Caco-2 (cell line): Measurements from ENCODE around the gene ADARB1. TPM values are rescaled to one million over a fixed set of nuclear protein-coding genes. Genes with fewer than 3 reads are reported as not detected.

Experiments used
- BruUV-seq: library from RNA; stranded (reverse); fragments of 400-500 nt; replicated peaks from 2 replicates; lab custom pipeline; 2021; lab: Mats Ljungman, UMichigan
- CTCF ChIA-PET: fragments of 300-600 bp; sonication (Branson Sonifier 250); formaldehyde crosslinking; loops from one replicate; lab custom pipeline; 2022; ENCODE audit warnings: antibody characterized with exemption; lab: Charles Lee
- POLR2A ChIA-PET: fragments of 300-600 bp; sonication (Branson Sonifier 250); formaldehyde crosslinking; loops from one replicate; lab custom pipeline; 2022; ENCODE audit warnings: antibody characterized with exemption; lab: Charles Lee
- DNase-seq, 2 experiments: peaks; one replicate each; pipeline versions ENCODE4 v3.0.0 to v3.0.0-alpha.2; 2020 to 2022
- H3K27me3 ChIP-seq: replicated peaks from 2 replicates; pipeline ENCODE4 v1.6.0; 2011; ENCODE audit warnings: low read length; ENCODE audit not compliant: control insufficient read depth, insufficient read depth
- H3K36me3 ChIP-seq: 2 replicates; pipeline ENCODE4 v1.5.1; 2011; ENCODE audit warnings: low read length; ENCODE audit not compliant: control insufficient read depth, insufficient read depth
- H3K4me1 ChIP-seq: fragments of 250-450 bp; sonication (Bioruptor Pico); 2 replicates; pipeline ENCODE4 v1.5.1; 2020; ENCODE audit warnings: mild to moderate bottlenecking
- H3K4me3 ChIP-seq: 2 replicates; pipeline ENCODE4 v1.5.1; 2011; ENCODE audit warnings: low read depth, mild to moderate bottlenecking, control low read depth, low read length
- H3K9me3 ChIP-seq: fragments of 250-450 bp; sonication (Bioruptor Pico); 2 replicates; pipeline ENCODE4 v1.5.1; 2020; ENCODE audit warnings: mild to moderate bottlenecking, moderate library complexity
- H3K27ac Mint-ChIP-seq: one replicate; pipeline ENCODE4 v1.8.0; 2022; ENCODE audit warnings: mixed read lengths; ENCODE audit not compliant: unreplicated experiment
- H3K27me3 Mint-ChIP-seq: one replicate; pipeline ENCODE4 v1.8.0; 2022; ENCODE audit warnings: mixed read lengths; ENCODE audit not compliant: insufficient read depth, unreplicated experiment
- H3K36me3 Mint-ChIP-seq: one replicate; pipeline ENCODE4 v1.8.0; 2022; ENCODE audit warnings: mild to moderate bottlenecking, mixed read lengths; ENCODE audit not compliant: insufficient read depth, unreplicated experiment
- H3K4me1 Mint-ChIP-seq: one replicate; pipeline ENCODE4 v1.8.0; 2022; ENCODE audit warnings: low read depth, mixed read lengths; ENCODE audit not compliant: unreplicated experiment
- H3K4me3 Mint-ChIP-seq: one replicate; pipeline ENCODE4 v1.8.0; 2022; ENCODE audit warnings: mild to moderate bottlenecking, moderate library complexity, mixed read lengths; ENCODE audit not compliant: unreplicated experiment
- H3K9me3 Mint-ChIP-seq: one replicate; pipeline ENCODE4 v1.8.0; 2022; ENCODE audit warnings: mixed read lengths; ENCODE audit not compliant: unreplicated experiment
- CTCF ChIP-seq, 2 experiments: fragments of 200-600 bp in 1 of 2; IDR thresholded peaks; 1 replicate in 1 of 2; 2 replicates in 1 of 2; pipeline versions ENCODE4 v1.5.1 to v1.8.0; 2011 to 2022; ENCODE audit warnings: antibody characterized with exemption in 1 of 2, control low read depth in 1 of 2, inconsistent platforms in 1 of 2, low read depth in 1 of 2, low read length in 1 of 2, mild to moderate bottlenecking in 1 of 2, moderate library complexity in 1 of 2; ENCODE audit not compliant: insufficient read depth in 1 of 2, severe bottlenecking in 1 of 2, unreplicated experiment in 1 of 2
- intact Hi-C: fragments of 100-400 bp; cut with micrococcal nuclease; formaldehyde crosslinking; loops from one replicate; pipeline ENCODE4 v1.10.0; 2022; ENCODE audit not compliant: unreplicated experiment
- total RNA-seq: library from RNA; stranded (reverse); gene quantifications from 2 replicates; pipeline ENCODE4 v1.2.3, GENCODE V29; 2022

The ADARB1 gene
- total RNA-seq, 1 experiment from 2014 or later, result 25.4 TPM

- no peak overlapping the region for H3K4me3 Mint-ChIP-seq
- DNase-seq, result no peak
- no peaks in the 10 kb centered on the region for H3K36me3 Mint-ChIP-seq
- Histone ChIP-seq H3K4me1 (no peaks in the 10 kb centered on the region), H3K36me3 (no peaks in the 10 kb centered on the region), H3K27me3 (no peaks in the 10 kb centered on the region), H3K9me3 (no peaks in the 10 kb centered on the region), H3K4me3 (no peak overlapping the region)
- no peak for TF ChIP-seq CTCF (IDR thresholded peaks at IDR 0.05; ENCODE audit: insufficient read depth in 1 of 2, low read depth in 1 of 2, low read length in 1 of 2, severe bottlenecking in 1 of 2, unreplicated experiment in 1 of 2)
- intact Hi-C loops, result no loop called here
- no peaks in the 10 kb centered on the region for H3K27me3 Mint-ChIP-seq
- H3K27ac Mint-ChIP-seq, result no peak overlapping the region
- no peaks in the 10 kb centered on the region for H3K4me1 Mint-ChIP-seq
- ChIA-PET POLR2A (no interaction called here), CTCF (no interaction called here)
- H3K9me3 Mint-ChIP-seq, result no peaks in the 10 kb centered on the region
- BruUV-seq, result no TSS peak
These were observed 9.6 kb upstream of the ADARB1 start for GRCh38 chr21:45064618-45065399.

- DNase-seq, result no peak
- H3K36me3 Mint-ChIP-seq, result no peaks in the 10 kb centered on the region
- no peaks in the 10 kb centered on the region for H3K27me3 ChIP-seq
- no TSS peak for BruUV-seq
- H3K9me3 Mint-ChIP-seq, result no peaks in the 10 kb centered on the region
- H3K4me1 ChIP-seq, result peaks cover 4% of the 10 kb centered on the region; the same call in 1 of the 2 replicates
- H3K4me3 Mint-ChIP-seq, result no peak overlapping the region
- H3K27ac Mint-ChIP-seq, result no peak overlapping the region
- H3K4me3 ChIP-seq, result no peak overlapping the region
- H3K27me3 Mint-ChIP-seq, result no peaks in the 10 kb centered on the region
- no peaks in the 10 kb centered on the region for H3K36me3 ChIP-seq
- H3K4me1 Mint-ChIP-seq, result no peaks in the 10 kb centered on the region
- intact Hi-C loops, result no loop called here
- H3K9me3 ChIP-seq, result no peaks in the 10 kb centered on the region
- no peak for TF ChIP-seq CTCF (IDR thresholded peaks at IDR 0.05; ENCODE audit: insufficient read depth in 1 of 2, low read depth in 1 of 2, low read length in 1 of 2, severe bottlenecking in 1 of 2, unreplicated experiment in 1 of 2)
- POLR2A ChIA-PET, result interaction anchor here (0.6 kb wide), 1 partner anchor 84 kb away, joined by 3 read pairs; no protein-coding TSS in a partner anchor
- CTCF ChIA-PET, result no interaction called here
These were observed 6.7 kb upstream of the ADARB1 start for GRCh38 chr21:45067462-45068285.

- Mint-ChIP-seq H3K4me1 (peaks cover 10% of the 10 kb centered on the region), H3K27ac (no peak overlapping the region), H3K4me3 (no peak overlapping the region), H3K36me3 (peaks cover 10% of the 10 kb centered on the region), H3K9me3 (no peaks in the 10 kb centered on the region), H3K27me3 (peaks cover 3% of the 10 kb centered on the region)
- ChIA-PET CTCF (no interaction called here), POLR2A (no interaction called here)
- Histone ChIP-seq H3K4me3 (no peak overlapping the region), H3K4me1 (peaks cover 13% of the 10 kb centered on the region), H3K9me3 (no peaks in the 10 kb centered on the region), H3K36me3 (no peaks in the 10 kb centered on the region), H3K27me3 (no peaks in the 10 kb centered on the region)
- no TSS peak for BruUV-seq
- DNase-seq, result no peak
- TF ChIP-seq CTCF (IDR thresholded peaks at IDR 0.05; ENCODE audit: insufficient read depth in 1 of 2, low read depth in 1 of 2, low read length in 1 of 2, severe bottlenecking in 1 of 2, unreplicated experiment in 1 of 2), result no peak
- intact Hi-C loops, result no loop called here
These were observed 5.3 kb upstream of the ADARB1 start for GRCh38 chr21:45069085-45069484.
